ENCODE data around the gene PGBD5.

The PGBD5 gene

GRCh38 chr1:230309646-230310177, 116.4 kb downstream of the PGBD5 start:
- DNase-seq (ENCODE audit: low spot score): no peak
- Histone ChIP-seq H4K91ac (ENCODE audit: low read depth, low read length, poor library complexity) (no peak overlapping the region), H3K9ac (ENCODE audit: low read depth, low read length, poor library complexity) (no peak overlapping the region), H3K23ac (ENCODE audit: low read depth, low read length, poor library complexity) (no peak overlapping the region), H3K79me1 (ENCODE audit: low read depth, low read length) (no peaks in the 10 kb centered on the region), H3K4ac (ENCODE audit: low read length) (no peak overlapping the region), H3K27ac (replicated peaks; ENCODE audit: low read length) (no peak overlapping the region), H3K14ac (ENCODE audit: low read length) (no peak overlapping the region), H4K8ac (ENCODE audit: low read depth, low read length) (no peak overlapping the region), H3K18ac (ENCODE audit: low read length) (no peak overlapping the region), H3K4me3 (ENCODE audit: low read length in 2 of 2) (no peak overlapping the region), H2BK12ac (ENCODE audit: low read length) (no peak overlapping the region), H2AK5ac (ENCODE audit: low read depth, low read length) (no peak overlapping the region), H2BK120ac (ENCODE audit: low read depth, low read length) (no peak overlapping the region), H3K4me1 (ENCODE audit: control insufficient read depth in 2 of 2, insufficient read depth in 1 of 2, low read depth in 1 of 2, low read length in 2 of 2) (peaks cover 2 to 3% of the 10 kb centered on the region in 2 donors), H2AFZ (ENCODE audit: low read length) (no peak overlapping the region), H3K36me3 (replicated peaks in 1 of 2; ENCODE audit: control insufficient read depth in 2 of 2, insufficient read depth in 2 of 2, low read length in 2 of 2) (no peaks in the 10 kb centered on the region), H2BK5ac (ENCODE audit: low read length) (no peak overlapping the region), H3K4me2 (ENCODE audit: insufficient read depth, low read length, poor library complexity, severe bottlenecking) (no peak overlapping the region), H3K27me3 (ENCODE audit: control insufficient read depth in 3 of 3, insufficient read depth in 3 of 3, low read depth in 1 of 3, low read length in 3 of 3) (peaks cover 0 to 2% (median 0%) of the 10 kb centered on the region in 3 experiments), H2BK15ac (ENCODE audit: low read length) (peak overlapping the region; percentile 45), H3K9me3 (replicated peaks in 1 of 2; ENCODE audit: control insufficient read depth in 2 of 2, insufficient read depth in 1 of 2, low read depth in 1 of 2, low read length in 2 of 2) (no peaks in the 10 kb centered on the region)
- no CpG with 5 or more reads among the region's 15 CpGs for WGBS, 2 donors (ENCODE audit: extremely low coverage in 2 of 2, insufficient read length in 2 of 2, insufficient replicate concordance in 1 of 2)

- H3K27ac ChIP-seq (replicated peaks; ENCODE audit: low read length): no peak overlapping the region
- H3K14ac ChIP-seq (ENCODE audit: low read length): no peak overlapping the region
- peak overlapping the region; percentile 26 for H2AK5ac ChIP-seq (ENCODE audit: low read depth, low read length)
- peaks cover 0 to 2% (median 0%) of the 10 kb centered on the region in 3 experiments for H3K27me3 ChIP-seq (ENCODE audit: control insufficient read depth in 3 of 3, insufficient read depth in 3 of 3, low read depth in 1 of 3, low read length in 3 of 3)
- H4K91ac ChIP-seq (ENCODE audit: low read depth, low read length, poor library complexity): no peak overlapping the region
- peaks cover 2 to 3% of the 10 kb centered on the region in 2 donors for H3K4me1 ChIP-seq (ENCODE audit: control insufficient read depth in 2 of 2, insufficient read depth in 1 of 2, low read depth in 1 of 2, low read length in 2 of 2)
- no peak overlapping the region for H2BK15ac ChIP-seq (ENCODE audit: low read length)
- H3K18ac ChIP-seq (ENCODE audit: low read length): peak overlapping the region; percentile 17
- no peak overlapping the region for H2BK5ac ChIP-seq (ENCODE audit: low read length)
- no peak overlapping the region for H2AFZ ChIP-seq (ENCODE audit: low read length)
- no peak for DNase-seq (ENCODE audit: low spot score)
- H4K8ac ChIP-seq (ENCODE audit: low read depth, low read length): no peak overlapping the region
- H2BK120ac ChIP-seq (ENCODE audit: low read depth, low read length): no peak overlapping the region
- H3K79me1 ChIP-seq (ENCODE audit: low read depth, low read length): no peaks in the 10 kb centered on the region
- H3K4ac ChIP-seq (ENCODE audit: low read length): no peak overlapping the region
- no CpG with 5 or more reads among the region's 17 CpGs for WGBS, 2 donors (ENCODE audit: extremely low coverage in 2 of 2, insufficient read length in 2 of 2, insufficient replicate concordance in 1 of 2)
- H3K23ac ChIP-seq (ENCODE audit: low read depth, low read length, poor library complexity): no peak overlapping the region
- no peaks in the 10 kb centered on the region for H3K9me3 ChIP-seq (replicated peaks in 1 of 2; ENCODE audit: control insufficient read depth in 2 of 2, insufficient read depth in 1 of 2, low read depth in 1 of 2, low read length in 2 of 2)
- no peak overlapping the region for H3K9ac ChIP-seq (ENCODE audit: low read depth, low read length, poor library complexity)
- H3K4me3 ChIP-seq (ENCODE audit: low read length in 2 of 2): no peak overlapping the region
- H2BK12ac ChIP-seq (ENCODE audit: low read length): no peak overlapping the region
- H3K4me2 ChIP-seq (ENCODE audit: insufficient read depth, low read length, poor library complexity, severe bottlenecking): no peak overlapping the region
- H3K36me3 ChIP-seq (replicated peaks in 1 of 2; ENCODE audit: control insufficient read depth in 2 of 2, insufficient read depth in 2 of 2, low read length in 2 of 2): no peaks in the 10 kb centered on the region
These were observed 117.3 kb downstream of the PGBD5 start for GRCh38 chr1:230308821-230309220.

- Histone ChIP-seq H3K79me1 (ENCODE audit: low read depth, low read length) (no peaks in the 10 kb centered on the region), H2BK12ac (ENCODE audit: low read length) (no peak overlapping the region), H3K4ac (ENCODE audit: low read length) (no peak overlapping the region), H3K36me3 (replicated peaks in 1 of 2; ENCODE audit: control insufficient read depth in 2 of 2, insufficient read depth in 2 of 2, low read length in 2 of 2) (no peaks in the 10 kb centered on the region), H3K27ac (replicated peaks; ENCODE audit: low read length) (no peak overlapping the region), H3K9ac (ENCODE audit: low read depth, low read length, poor library complexity) (no peak overlapping the region), H3K4me1 (ENCODE audit: control insufficient read depth in 2 of 2, insufficient read depth in 1 of 2, low read depth in 1 of 2, low read length in 2 of 2) (peaks cover 2 to 3% of the 10 kb centered on the region in 2 donors), H3K14ac (ENCODE audit: low read length) (no peak overlapping the region), H4K8ac (ENCODE audit: low read depth, low read length) (no peak overlapping the region), H2AFZ (ENCODE audit: low read length) (no peak overlapping the region), H3K4me3 (ENCODE audit: low read length in 2 of 2) (no peak overlapping the region), H4K91ac (ENCODE audit: low read depth, low read length, poor library complexity) (no peak overlapping the region), H3K23ac (ENCODE audit: low read depth, low read length, poor library complexity) (no peak overlapping the region), H2BK120ac (ENCODE audit: low read depth, low read length) (no peak overlapping the region), H3K9me3 (replicated peaks in 1 of 2; ENCODE audit: control insufficient read depth in 2 of 2, insufficient read depth in 1 of 2, low read depth in 1 of 2, low read length in 2 of 2) (no peaks in the 10 kb centered on the region), H2AK5ac (ENCODE audit: low read depth, low read length) (no peak overlapping the region), H3K4me2 (ENCODE audit: insufficient read depth, low read length, poor library complexity, severe bottlenecking) (no peak overlapping the region), H3K27me3 (ENCODE audit: control insufficient read depth in 3 of 3, insufficient read depth in 3 of 3, low read depth in 1 of 3, low read length in 3 of 3) (peaks cover 0 to 2% (median 0%) of the 10 kb centered on the region in 3 experiments), H2BK15ac (ENCODE audit: low read length) (no peak overlapping the region), H3K18ac (ENCODE audit: low read length) (no peak overlapping the region), H2BK5ac (ENCODE audit: low read length) (no peak overlapping the region)
- DNase-seq (ENCODE audit: low spot score): no peak
- WGBS, 2 donors (ENCODE audit: extremely low coverage in 2 of 2, insufficient read length in 2 of 2, insufficient replicate concordance in 1 of 2): no CpG with 5 or more reads among the region's 8 CpGs
These were observed 118.1 kb downstream of the PGBD5 start for GRCh38 chr1:230308039-230308438.

- H2BK12ac ChIP-seq (ENCODE audit: low read length): no peak overlapping the region
- no peak overlapping the region for H3K23ac ChIP-seq (ENCODE audit: low read depth, low read length, poor library complexity)
- no peak for DNase-seq (ENCODE audit: low spot score)
- no peak overlapping the region for H3K14ac ChIP-seq (ENCODE audit: low read length)
- no peak overlapping the region for H2AK5ac ChIP-seq (ENCODE audit: low read depth, low read length)
- no peak overlapping the region for H2AFZ ChIP-seq (ENCODE audit: low read length)
- no peak overlapping the region for H4K91ac ChIP-seq (ENCODE audit: low read depth, low read length, poor library complexity)
- H3K9me3 ChIP-seq (replicated peaks in 1 of 2; ENCODE audit: control insufficient read depth in 2 of 2, insufficient read depth in 1 of 2, low read depth in 1 of 2, low read length in 2 of 2): no peaks in the 10 kb centered on the region
- no peak overlapping the region for H3K4ac ChIP-seq (ENCODE audit: low read length)
- no CpG with 5 or more reads among the region's 4 CpGs for WGBS, 2 donors (ENCODE audit: extremely low coverage in 2 of 2, insufficient read length in 2 of 2, insufficient replicate concordance in 1 of 2)
- H3K27me3 ChIP-seq (ENCODE audit: control insufficient read depth in 3 of 3, insufficient read depth in 3 of 3, low read depth in 1 of 3, low read length in 3 of 3): no peaks in the 10 kb centered on the region
- no peak overlapping the region for H2BK5ac ChIP-seq (ENCODE audit: low read length)
- H3K36me3 ChIP-seq (replicated peaks in 1 of 2; ENCODE audit: control insufficient read depth in 2 of 2, insufficient read depth in 2 of 2, low read length in 2 of 2): no peaks in the 10 kb centered on the region
- no peak overlapping the region for H3K18ac ChIP-seq (ENCODE audit: low read length)
- no peak overlapping the region for H3K4me3 ChIP-seq (ENCODE audit: low read length in 2 of 2)
- H3K79me1 ChIP-seq (ENCODE audit: low read depth, low read length): no peaks in the 10 kb centered on the region
- peaks cover 0 to 3% of the 10 kb centered on the region in 2 donors for H3K4me1 ChIP-seq (ENCODE audit: control insufficient read depth in 2 of 2, insufficient read depth in 1 of 2, low read depth in 1 of 2, low read length in 2 of 2)
- H2BK15ac ChIP-seq (ENCODE audit: low read length): no peak overlapping the region
- H3K27ac ChIP-seq (replicated peaks; ENCODE audit: low read length): no peak overlapping the region
- H3K4me2 ChIP-seq (ENCODE audit: insufficient read depth, low read length, poor library complexity, severe bottlenecking): no peak overlapping the region
- no peak overlapping the region for H4K8ac ChIP-seq (ENCODE audit: low read depth, low read length)
- H2BK120ac ChIP-seq (ENCODE audit: low read depth, low read length): no peak overlapping the region
- H3K9ac ChIP-seq (ENCODE audit: low read depth, low read length, poor library complexity): no peak overlapping the region
These were observed 118.9 kb downstream of the PGBD5 start for GRCh38 chr1:230307213-230307612.
